C1 segment of cervical spinal cord (tissue), 14 donors: ENCODE measurements around the gene PPM1K.

ENCODE experiments used
- DNase-seq, 14 donors: peaks; one replicate each; lab custom pipeline; 2025; lab: John Stamatoyannopoulos, UW

The PPM1K gene

DNA sequence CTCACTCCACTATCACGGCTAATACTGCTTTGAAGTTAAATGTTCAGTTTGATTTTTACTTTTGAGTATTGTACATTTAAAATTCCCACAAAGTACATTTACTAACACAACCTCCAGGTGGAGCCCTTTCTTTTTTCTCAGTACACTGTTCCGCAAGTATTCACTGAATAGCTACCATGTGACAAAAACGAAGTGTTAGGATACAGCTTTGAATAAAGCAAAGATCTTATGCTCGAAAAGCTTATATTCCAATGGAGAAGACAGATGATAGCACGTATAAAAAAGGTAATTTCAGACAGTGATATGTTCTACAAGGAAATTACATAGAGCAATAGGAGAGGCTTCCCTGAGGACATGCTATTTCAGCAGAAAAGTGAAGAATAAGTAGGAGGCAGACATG is 65.3 kb downstream of the PPM1K start:
- DNase-seq: peak in 1 of 14 donors; percentile 12

DNA sequence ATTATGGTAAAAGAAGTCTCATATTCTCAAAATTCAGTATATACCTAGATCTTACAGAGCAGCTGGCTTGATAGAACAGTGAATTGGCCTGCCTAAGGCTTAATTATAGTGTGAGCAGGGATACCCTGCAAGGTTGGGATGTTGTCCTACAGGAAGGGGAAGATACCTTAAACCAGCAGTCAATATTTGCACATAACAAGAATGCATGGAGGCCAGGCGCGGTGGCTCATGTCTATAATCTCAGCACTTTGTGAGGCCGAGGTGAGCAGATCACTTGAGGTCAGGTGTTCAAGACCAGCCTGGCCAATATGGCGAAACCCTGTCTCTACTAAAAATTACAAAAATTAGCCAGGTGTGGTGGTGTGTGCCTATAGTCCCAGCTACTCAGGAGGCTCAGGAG is 67.2 kb downstream of the PPM1K start:
- DNase-seq: no peak

DNA sequence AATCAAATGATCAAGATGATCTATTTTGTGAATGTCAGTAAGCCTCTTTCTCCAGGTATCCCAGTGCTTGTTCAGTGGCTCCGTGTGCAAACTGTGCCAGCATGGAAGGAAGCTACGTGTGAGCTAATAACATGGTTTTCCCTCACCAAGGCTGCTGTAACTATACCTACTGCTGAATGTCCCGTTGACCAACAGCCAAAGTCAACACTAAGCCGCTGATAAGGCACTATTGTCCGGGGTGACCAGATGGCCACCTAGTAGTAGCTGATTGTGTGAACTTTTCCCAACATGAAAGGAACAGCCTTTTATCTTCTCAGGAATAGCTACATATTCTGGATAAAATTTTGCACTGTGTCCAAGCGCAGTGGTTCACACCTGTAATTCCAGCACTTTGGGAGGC is 68.0 kb downstream of the PPM1K start:
- no peak for DNase-seq

DNA sequence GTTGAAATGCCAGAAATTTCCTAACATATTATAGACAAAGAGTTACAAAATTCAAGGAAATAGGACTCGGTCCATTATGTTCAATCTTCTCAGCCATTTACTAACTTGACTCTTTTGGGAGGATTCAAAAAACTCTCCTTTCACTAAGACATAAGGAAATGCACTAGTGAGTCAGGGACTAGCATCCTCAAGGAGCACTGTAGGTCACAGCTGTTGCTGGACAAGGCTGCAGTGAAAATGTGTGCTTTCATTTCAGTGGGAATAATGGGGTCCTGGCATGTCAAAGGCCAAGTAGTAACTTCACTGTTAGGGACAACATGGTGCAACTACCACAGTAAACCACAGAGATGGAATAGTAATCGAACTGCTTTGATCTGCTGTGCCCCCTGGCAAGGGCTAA is 69.0 kb downstream of the PPM1K start:
- DNase-seq: no peak

DNA sequence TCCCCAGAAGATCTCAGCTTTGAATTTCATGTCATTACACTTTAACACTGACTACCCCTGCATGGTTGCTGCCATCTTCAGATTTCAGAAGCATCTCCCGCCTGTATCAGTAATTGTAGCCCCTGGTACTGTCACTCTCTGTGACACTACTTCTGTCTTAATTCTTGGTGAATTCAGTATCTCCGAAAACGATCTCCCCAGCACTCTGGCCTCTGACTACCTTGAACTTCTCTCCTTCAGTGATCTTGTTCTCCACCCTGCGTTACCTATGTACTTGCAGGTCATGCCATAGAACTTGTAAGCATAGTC is 72.2 kb downstream of the PPM1K start:
- DNase-seq: no peak

DNA sequence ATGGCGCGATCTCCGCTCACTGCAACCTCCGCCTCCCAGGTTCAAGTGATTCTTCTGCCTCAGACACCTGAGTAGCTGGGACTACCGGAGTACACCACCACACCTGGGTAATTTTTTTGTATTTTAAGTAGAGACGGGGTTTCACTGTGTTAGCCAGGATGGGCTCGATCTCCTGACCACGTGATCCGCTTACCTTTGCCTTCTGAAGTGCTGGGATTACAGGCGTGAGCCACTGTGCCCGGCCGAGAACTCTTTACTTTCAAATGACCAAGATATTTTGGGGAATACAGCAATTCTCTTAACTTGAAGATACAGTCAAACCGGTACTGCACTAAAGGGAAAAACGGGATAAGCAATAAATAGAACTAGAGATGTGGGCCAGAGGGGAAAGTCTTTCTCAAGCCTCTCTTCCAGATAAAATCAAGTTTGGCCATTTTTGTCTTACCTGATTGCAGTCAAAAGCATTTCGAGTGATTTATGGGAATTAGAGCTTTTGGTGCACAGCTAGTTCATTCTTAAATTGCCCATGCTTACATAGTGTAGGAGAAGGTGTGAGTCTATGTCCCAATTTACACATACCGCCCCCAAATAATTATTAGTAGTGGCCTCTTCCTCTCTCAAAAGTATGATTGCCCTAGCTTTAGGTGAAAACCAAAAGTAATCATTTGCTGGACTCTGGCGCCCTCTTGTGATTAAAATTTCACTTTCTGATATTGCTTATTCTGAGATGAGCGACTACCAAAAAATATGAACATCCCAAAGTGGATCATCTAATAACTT is 72.7 kb downstream of the PPM1K start:
- DNase-seq: peak in 9 of 14 donors; percentile 1 to 54 (median 9)

DNA sequence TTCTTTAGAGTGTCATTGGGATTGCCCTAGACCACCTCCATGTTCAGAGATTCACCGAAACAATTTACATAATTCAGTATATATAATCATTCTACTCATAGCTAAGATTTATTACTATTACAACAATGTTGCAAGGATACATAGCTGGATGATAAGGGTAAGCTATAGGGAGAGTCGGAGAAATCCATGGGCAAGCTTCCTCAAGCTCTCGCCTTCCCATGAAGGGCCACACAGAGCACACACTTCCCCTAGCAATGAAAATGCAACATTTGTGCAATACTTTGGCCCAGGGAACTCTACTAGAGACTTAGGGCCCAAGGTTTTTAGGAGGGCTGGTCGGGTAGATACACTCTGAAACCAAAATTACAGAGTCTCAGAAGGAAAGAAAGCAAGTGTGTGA is 76.2 kb downstream of the PPM1K start:
- DNase-seq: no peak
